GM12891 (cell line): ENCODE data around the gene SLITRK6.
"Not testable (repeated sequence)": the region's sequence is repeated elsewhere in the genome, so short reads cannot be mapped to it uniquely, and the experiment has no call there.

Experiments
- DNase-seq: peaks from one replicate; pipeline ENCODE4 v3.0.0; 2011; ENCODE audit warnings: low spot score; ENCODE audit not compliant: insufficient read length
- FAIRE-seq: peaks from 2 replicates; lab custom pipeline; 2011; peaks lifted over from hg19 to GRCh38; lab: Jason Lieb, UNC
- PAX5 ChIP-seq: IDR thresholded peaks from 2 replicates; pipeline ENCODE4 v1.6.1; 2011; ENCODE audit warnings: low read length, moderate library complexity, mild to moderate bottlenecking; ENCODE audit not compliant: insufficient read depth, severe bottlenecking
- POLR2A ChIP-seq: IDR thresholded peaks from 2 replicates; pipeline ENCODE4 v1.6.1; 2011; ENCODE audit warnings: low read depth, low read length, control low read depth
- POLR2AphosphoS5 ChIP-seq: IDR thresholded peaks from 2 replicates; pipeline ENCODE4 v1.6.1; 2011; ENCODE audit warnings: low read depth, low read length, control low read depth
- POU2F2 ChIP-seq: IDR thresholded peaks from 2 replicates; pipeline ENCODE4 v1.6.1; 2011; ENCODE audit warnings: low read depth, mild to moderate bottlenecking, control low read depth, low read length, moderate library complexity
- SPI1 ChIP-seq: IDR thresholded peaks from 2 replicates; pipeline ENCODE4 v1.6.1; 2011; ENCODE audit warnings: low read depth, low read length, control low read depth
- TAF1 ChIP-seq: IDR thresholded peaks from 2 replicates; pipeline ENCODE4 v1.6.1; 2011; ENCODE audit warnings: low read depth, low read length, control low read depth

The SLITRK6 gene

DNA sequence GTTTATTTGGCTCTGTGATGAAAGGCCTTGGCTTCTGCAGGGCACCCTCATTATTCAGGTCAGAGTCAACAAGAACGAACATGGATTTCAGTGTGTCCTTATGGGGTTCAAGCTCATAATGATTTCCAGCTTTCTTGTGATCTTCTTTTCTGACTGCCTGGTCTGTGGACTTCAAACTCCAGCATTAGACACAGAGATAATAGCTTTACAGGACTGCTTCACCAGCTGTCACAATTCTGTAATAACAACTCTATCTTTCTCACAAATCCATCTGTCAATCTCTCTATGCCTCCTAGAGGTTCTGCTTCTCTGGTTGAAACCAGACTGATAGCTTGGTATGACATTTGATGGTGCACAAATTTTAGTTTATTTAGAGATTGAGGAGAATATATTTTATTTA, 13.1 kb upstream of the SLITRK6 start:
- DNase-seq (no peak), FAIRE-seq (no peak)
- TF ChIP-seq POLR2AphosphoS5: no peak
- no peak for TF ChIP-seq SPI1
- TF ChIP-seq POLR2A: no peak
- no peak for TF ChIP-seq POU2F2
- no peak for TF ChIP-seq PAX5
- no peak for TF ChIP-seq TAF1

DNA sequence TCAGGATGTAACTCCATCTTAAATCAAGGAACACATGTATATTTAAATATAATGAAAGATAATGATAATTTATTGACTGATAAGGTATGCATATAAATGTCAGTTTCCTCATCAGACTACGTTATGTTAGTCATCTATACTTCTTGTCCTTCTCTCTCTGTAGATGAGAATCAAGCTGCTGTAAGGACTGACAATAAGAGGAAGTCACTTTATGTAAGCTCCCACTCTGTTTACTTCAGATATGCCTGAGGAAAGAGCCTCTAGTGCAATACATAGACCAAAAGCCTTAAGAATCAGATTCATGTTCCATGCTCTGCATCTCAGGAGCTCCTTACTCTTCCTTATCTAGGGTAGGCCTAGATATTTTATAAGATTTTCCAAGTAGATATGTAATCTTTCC, 9.6 kb upstream of the SLITRK6 start:
- FAIRE-seq (no peak), DNase-seq (no peak)
- TF ChIP-seq PAX5 (no peak), POLR2AphosphoS5 (no peak), POU2F2 (no peak), SPI1 (no peak), TAF1 (no peak), POLR2A (no peak)

DNA sequence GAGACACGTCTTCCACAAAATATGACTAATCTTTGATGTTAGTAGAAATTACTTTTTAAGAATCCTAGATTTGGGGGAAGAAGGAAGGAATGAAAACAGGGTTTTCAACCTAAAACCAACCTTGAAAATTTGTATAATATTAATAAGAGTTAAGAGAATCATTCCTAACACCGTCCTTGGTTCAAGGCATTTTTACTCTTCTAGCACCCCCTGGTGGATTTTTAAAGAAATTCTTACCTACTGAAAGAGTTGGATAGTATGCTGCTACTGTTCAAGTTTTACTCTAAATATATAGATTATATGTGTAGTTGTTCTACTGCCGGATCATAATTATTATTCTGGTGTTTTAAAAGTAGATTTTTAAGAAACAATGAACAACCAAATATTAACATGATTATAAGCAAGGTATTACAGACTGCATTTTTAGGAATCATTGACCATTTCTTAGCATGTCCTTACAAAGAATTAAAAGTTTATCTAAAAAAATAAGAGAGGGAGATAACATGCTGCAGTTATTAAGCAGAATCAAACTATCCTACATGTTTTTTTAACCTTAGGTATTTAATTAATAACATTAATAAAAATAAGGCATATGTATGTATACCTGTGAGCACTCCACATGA, 7.4 kb upstream of the SLITRK6 start:
- TF ChIP-seq TAF1 (no peak), POLR2AphosphoS5 (no peak), POLR2A (no peak), POU2F2 (no peak), PAX5 (no peak), SPI1 (no peak)
- FAIRE-seq (no peak), DNase-seq (no peak)

DNA sequence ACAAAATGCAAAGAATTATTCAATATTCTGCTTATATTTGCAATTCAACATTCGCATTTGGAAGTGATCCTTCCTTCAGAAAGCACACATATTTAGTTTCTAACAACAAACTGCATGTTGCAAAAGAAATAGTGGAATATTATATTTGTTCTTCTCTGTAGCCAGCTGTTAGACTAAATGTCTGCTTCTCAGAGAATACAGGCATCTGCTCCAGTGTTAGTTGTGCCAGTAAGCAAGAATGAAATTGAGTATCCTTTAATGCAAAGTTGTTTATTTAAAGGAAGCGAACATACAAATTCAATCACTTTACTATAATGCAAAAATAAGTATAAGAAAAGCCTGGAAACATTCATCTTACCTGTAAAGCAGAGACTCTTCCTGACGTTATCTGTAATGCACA, 663 bp downstream of the SLITRK6 start:
- FAIRE-seq (no peak), DNase-seq (no peak)
- no peak for TF ChIP-seq POU2F2
- TF ChIP-seq PAX5: no peak
- TF ChIP-seq TAF1: no peak
- no peak for TF ChIP-seq POLR2AphosphoS5
- no peak for TF ChIP-seq SPI1
- TF ChIP-seq POLR2A: no peak

DNA sequence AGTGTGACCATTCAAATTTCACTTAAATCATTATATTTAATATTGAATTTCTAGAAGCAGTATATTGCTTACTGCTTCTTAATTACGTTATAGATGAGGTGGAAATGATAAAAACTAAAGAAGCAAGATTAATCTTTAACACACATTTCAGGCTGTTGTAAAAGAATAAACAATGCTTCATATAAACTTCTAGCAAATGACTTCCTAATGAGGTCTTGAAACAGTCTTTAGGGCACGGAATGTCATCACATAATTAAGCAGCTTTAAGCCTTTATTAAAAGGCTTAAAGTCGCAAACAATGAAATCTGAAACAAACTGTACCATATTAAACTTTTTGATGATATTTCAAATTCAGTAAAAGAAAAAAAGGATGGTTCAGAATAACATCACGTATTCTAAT, 1.9 kb downstream of the SLITRK6 start:
- TF ChIP-seq PAX5 (no peak), SPI1 (no peak), POU2F2 (no peak), TAF1 (no peak), POLR2AphosphoS5 (no peak), POLR2A (no peak)

DNA sequence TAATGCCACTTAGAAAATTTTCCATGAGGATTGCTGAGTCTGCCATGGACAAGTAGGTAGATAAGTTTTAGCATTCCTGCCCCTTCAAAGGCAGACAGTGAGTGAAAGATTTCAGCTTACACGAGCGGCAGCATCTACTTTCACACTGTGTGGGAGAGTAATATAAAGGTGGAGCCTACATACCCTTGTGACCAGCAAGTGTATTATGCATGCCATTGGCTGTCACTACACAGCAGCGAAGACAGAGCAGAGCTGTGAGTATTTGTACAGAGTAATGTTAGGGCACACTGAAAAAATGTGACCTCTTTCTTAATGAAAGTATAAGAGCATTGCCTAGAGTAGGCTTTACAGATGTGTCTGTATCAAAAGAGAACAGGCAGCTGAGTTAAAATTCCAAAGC, 14.0 kb downstream of the SLITRK6 start:
- FAIRE-seq: no peak
- TF ChIP-seq TAF1 (no peak), POLR2AphosphoS5 (no peak), SPI1 (no peak), POLR2A (no peak), PAX5 (no peak), POU2F2 (no peak)
- no peak for DNase-seq

More for the DNA sequence above, 1.9 kb downstream of the SLITRK6 start:
- DNase-seq (no peak), FAIRE-seq (no peak)

DNA sequence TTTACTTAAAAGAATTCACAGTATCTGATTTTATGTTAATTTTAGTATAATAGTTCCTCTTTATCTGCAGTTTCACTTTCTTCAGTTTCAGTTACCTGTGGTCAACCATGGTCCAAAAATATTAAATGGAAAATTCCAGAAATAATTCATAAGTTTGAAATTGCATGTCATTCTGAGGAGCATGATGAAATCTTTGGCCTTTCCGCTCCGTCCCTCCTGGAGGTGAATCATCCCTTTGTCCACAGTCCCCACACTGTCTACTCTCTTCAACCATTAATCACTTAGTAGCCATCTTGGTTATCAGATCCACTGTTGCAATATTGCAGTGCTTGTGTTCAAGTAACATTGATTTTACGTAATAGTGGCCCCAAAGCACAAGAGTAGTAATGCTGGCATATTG, 26.9 kb downstream of the SLITRK6 start:
- DNase-seq (no peak), FAIRE-seq (no peak)
- no peak for TF ChIP-seq POU2F2
- no peak for TF ChIP-seq PAX5
- TF ChIP-seq TAF1: no peak
- no peak for TF ChIP-seq SPI1
- no peak for TF ChIP-seq POLR2A
- no peak for TF ChIP-seq POLR2AphosphoS5

DNA sequence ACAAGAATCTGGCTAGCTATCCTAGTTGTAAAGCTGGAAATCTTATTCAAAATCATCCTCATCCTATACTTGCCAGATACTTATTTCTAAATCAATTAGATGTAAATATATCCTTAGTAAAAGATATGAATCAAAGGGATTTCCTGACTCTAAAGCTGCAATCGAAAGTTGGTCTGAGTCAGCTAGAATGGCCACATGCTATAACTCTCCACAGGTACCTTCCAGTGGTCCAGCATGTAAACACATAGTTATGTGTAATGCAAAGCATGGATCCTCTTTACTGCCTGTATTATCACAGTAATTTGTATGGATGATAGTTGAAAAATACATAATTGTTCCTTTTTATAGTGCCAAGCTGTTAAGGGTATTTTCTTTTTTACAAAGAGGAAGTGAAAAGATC, 27.4 kb downstream of the SLITRK6 start:
- DNase-seq (no peak), FAIRE-seq (no peak)
- TF ChIP-seq POU2F2 (no peak), SPI1 (no peak), PAX5 (no peak), TAF1 (no peak), POLR2A (no peak), POLR2AphosphoS5 (no peak)

DNA sequence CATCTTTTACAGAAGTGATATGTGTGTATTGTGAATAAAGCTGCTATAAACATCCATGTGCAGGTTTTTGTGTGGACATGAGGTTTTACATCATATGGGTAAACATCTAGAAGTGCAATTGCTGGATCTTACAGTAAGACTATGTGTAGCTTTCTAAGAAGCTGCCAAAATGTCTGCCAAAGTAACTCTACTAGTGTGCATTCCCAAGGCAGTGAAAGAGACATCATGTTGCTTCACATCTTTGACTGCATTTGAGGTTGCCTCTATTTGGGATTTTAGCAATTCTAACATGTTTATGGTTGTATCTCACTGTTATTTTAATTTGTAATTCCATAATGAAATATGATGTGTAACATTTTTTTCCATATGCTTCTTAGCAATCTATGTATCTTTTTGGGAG, 30.3 kb downstream of the SLITRK6 start:
- FAIRE-seq (no peak), DNase-seq (no peak)
- TF ChIP-seq SPI1 (no peak), POLR2AphosphoS5 (no peak), POLR2A (no peak), POU2F2 (no peak), TAF1 (no peak), PAX5 (no peak)

DNA sequence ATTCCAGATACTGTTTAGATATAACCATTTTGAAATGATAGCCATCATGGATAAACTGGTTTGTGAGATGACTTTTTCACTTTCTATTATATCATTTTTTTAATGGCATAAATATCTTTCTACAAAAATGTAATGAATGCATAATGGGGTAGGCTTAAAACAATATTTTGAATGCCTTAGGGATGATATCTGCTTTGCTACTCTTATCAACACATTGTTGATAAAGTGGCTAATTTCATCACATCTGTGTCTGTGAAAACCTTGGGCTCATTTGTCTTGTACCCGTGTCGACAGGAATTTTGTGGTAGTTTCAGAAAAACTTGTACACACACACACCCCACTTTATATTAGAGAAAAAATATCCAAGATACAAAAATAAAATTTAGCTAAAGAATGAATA, 44.1 kb downstream of the SLITRK6 start:
- no peak for DNase-seq
- no peak for TF ChIP-seq TAF1
- no peak for TF ChIP-seq POLR2A
- no peak for TF ChIP-seq POU2F2
- no peak for TF ChIP-seq POLR2AphosphoS5
- TF ChIP-seq SPI1: no peak
- no peak for TF ChIP-seq PAX5
- FAIRE-seq: no peak

DNA sequence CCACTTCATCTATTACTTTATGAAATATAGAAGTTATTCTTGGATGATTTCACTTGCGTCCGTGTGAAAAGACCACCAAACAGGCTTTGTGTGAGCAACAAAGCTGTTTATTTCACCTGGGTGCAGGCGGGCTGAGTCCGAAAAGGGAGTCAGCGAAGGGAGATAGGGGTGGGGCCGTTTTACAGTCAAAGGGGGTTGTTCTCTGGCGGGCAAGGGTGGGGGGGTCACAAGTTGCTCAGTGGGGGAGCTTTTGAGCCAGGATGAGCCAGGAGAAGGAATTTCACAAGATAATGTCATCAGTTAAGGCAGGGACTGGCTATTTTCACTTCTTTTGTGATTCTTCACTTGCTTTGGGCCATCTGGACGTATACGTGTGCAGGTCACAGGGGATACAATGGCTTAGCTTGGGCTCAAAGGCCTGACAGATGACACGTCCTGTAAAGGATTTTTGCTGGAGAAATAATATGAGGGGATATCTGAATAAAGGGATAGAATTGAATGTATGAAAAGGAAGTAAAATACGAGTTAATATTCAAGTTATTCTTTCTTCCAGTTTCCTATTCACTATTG, 55.9 kb downstream of the SLITRK6 start:
- DNase-seq, FAIRE-seq: not testable (repeated sequence)
